ENCODE data around the gene CFAP45.

Gene CFAP45

GRCh38 chr1:159870704-159871103, 29.3 kb downstream of the CFAP45 start:
- DNase-seq: no peak

- DNase-seq: no peak
Observed at GRCh38 chr1:159869607-159870006, 30.4 kb downstream of the CFAP45 start.

- DNase-seq: peak; percentile 13
Observed at GRCh38 chr1:159869173-159869572, 30.8 kb downstream of the CFAP45 start.

- no peak for DNase-seq
Observed at GRCh38 chr1:159868766-159869165, 31.2 kb downstream of the CFAP45 start.

- no peak for DNase-seq
Observed at GRCh38 chr1:159867664-159868026, 32.3 kb downstream of the CFAP45 start.

GRCh38 chr1:159866905-159867663, 32.9 kb downstream of the CFAP45 start:
- no peak for DNase-seq

- no peak for DNase-seq
Observed at GRCh38 chr1:159866066-159866465, 33.9 kb downstream of the CFAP45 start.

GRCh38 chr1:159864262-159864661, 35.7 kb downstream of the CFAP45 start:
- DNase-seq: no peak

GRCh38 chr1:159862557-159862956, 37.4 kb downstream of the CFAP45 start, which contains the start of gene VSIG8:
Gene VSIG8, minus strand, starts transcription at chr1:159862657. Its CDS starts 136 bp downstream, at chr1:159862521.
- DNase-seq: no peak

- DNase-seq: no peak
Observed at GRCh38 chr1:159862031-159862430, 37.9 kb downstream of the CFAP45 start.

- DNase-seq: no peak
Observed at GRCh38 chr1:159861218-159861617, 38.7 kb downstream of the CFAP45 start.

GRCh38 chr1:159860456-159860855, 39.5 kb downstream of the CFAP45 start:
- DNase-seq: no peak

- no peak for DNase-seq
Observed at GRCh38 chr1:159859767-159860322, 40.1 kb downstream of the CFAP45 start.

GRCh38 chr1:159857889-159858288, 42.1 kb downstream of the CFAP45 start:
- DNase-seq: no peak

GRCh38 chr1:159856576-159856975, 43.4 kb downstream of the CFAP45 start:
- DNase-seq: no peak

- DNase-seq: no peak
Observed at GRCh38 chr1:159855709-159856108, 44.3 kb downstream of the CFAP45 start.

- DNase-seq: peak; percentile 77
Observed at GRCh38 chr1:159854693-159855192, 45.2 kb downstream of the CFAP45 start.

GRCh38 chr1:159854116-159854692, 45.8 kb downstream of the CFAP45 start:
- peak; percentile 18 for DNase-seq

GRCh38 chr1:159853417-159854115, 46.4 kb downstream of the CFAP45 start:
- no peak for DNase-seq

GRCh38 chr1:159851407-159851806, 48.6 kb downstream of the CFAP45 start:
- DNase-seq: no peak

GRCh38 chr1:159849626-159850366, 50.2 kb downstream of the CFAP45 start:
- no peak for DNase-seq

- no peak for DNase-seq
Observed at GRCh38 chr1:159848326-159848725, 51.6 kb downstream of the CFAP45 start.

- DNase-seq: no peak
Observed at GRCh38 chr1:159847231-159847630, 52.7 kb downstream of the CFAP45 start.
